Activated CD8-positive, alpha-beta memory T cell treated with anti-CD3 and anti-CD28 coated beads for 1 hour (primary cell): ENCODE results near the gene ARNT2.

Experiments
- DNase-seq, 2 donors: peaks; one replicate each; pipeline ENCODE4 v3.0.0-alpha.2; 2020; ENCODE audit warnings: low read depth in 1 of 2; ENCODE audit errors: extremely low read depth in 1 of 2

ARNT2 gene

GRCh38 chr15:80487839-80488390 is 83.7 kb downstream of the ARNT2 start:
- DNase-seq, result no peak

- no peak for DNase-seq
These were observed 84.9 kb downstream of the ARNT2 start for GRCh38 chr15:80489030-80489594.

- DNase-seq, result no peak
These were observed 86.3 kb downstream of the ARNT2 start for GRCh38 chr15:80490431-80490990.

GRCh38 chr15:80491163-80491847 is 87.1 kb downstream of the ARNT2 start:
- DNase-seq, result no peak

GRCh38 chr15:80492409-80492808 is 88.2 kb downstream of the ARNT2 start:
- DNase-seq, result no peak

- no peak for DNase-seq
These were observed 88.7 kb downstream of the ARNT2 start for GRCh38 chr15:80492874-80493273.

GRCh38 chr15:80494351-80494751 is 90.2 kb downstream of the ARNT2 start:
- no peak for DNase-seq

- no peak for DNase-seq
These were observed 90.6 kb downstream of the ARNT2 start for GRCh38 chr15:80494756-80495155.

GRCh38 chr15:80495401-80495942 is 91.3 kb downstream of the ARNT2 start:
- no peak for DNase-seq

- DNase-seq, result no peak
These were observed 91.9 kb downstream of the ARNT2 start for GRCh38 chr15:80496096-80496495.

GRCh38 chr15:80497221-80497620 is 93.0 kb downstream of the ARNT2 start:
- DNase-seq, result no peak

- DNase-seq, result no peak
These were observed 94.5 kb downstream of the ARNT2 start for GRCh38 chr15:80498652-80499051.

GRCh38 chr15:80500021-80500420 is 95.8 kb downstream of the ARNT2 start:
- no peak for DNase-seq

GRCh38 chr15:80501476-80501875 is 97.3 kb downstream of the ARNT2 start:
- no peak for DNase-seq

GRCh38 chr15:80502782-80503181 is 98.6 kb downstream of the ARNT2 start:
- DNase-seq, result no peak

GRCh38 chr15:80503319-80503952 is 99.3 kb downstream of the ARNT2 start:
- DNase-seq, result no peak

- no peak for DNase-seq
These were observed 100.7 kb downstream of the ARNT2 start for GRCh38 chr15:80504931-80505330.

GRCh38 chr15:80506286-80506893 is 102.2 kb downstream of the ARNT2 start:
- no peak for DNase-seq

- no peak for DNase-seq
These were observed 102.9 kb downstream of the ARNT2 start for GRCh38 chr15:80507131-80507530.

- DNase-seq, result no peak
These were observed 103.6 kb downstream of the ARNT2 start for GRCh38 chr15:80507638-80508316.
